GM18867 (cell line): ENCODE measurements around the gene PFKFB2.

Experiments used
- ATAC-seq: cut with Tn5 transposase; IDR thresholded peaks from one replicate; pipeline ENCODE4 v1.9.1; 2021; ENCODE audit warnings: mild to moderate bottlenecking, moderate library complexity; ENCODE audit not compliant: unreplicated experiment

The PFKFB2 gene

DNA sequence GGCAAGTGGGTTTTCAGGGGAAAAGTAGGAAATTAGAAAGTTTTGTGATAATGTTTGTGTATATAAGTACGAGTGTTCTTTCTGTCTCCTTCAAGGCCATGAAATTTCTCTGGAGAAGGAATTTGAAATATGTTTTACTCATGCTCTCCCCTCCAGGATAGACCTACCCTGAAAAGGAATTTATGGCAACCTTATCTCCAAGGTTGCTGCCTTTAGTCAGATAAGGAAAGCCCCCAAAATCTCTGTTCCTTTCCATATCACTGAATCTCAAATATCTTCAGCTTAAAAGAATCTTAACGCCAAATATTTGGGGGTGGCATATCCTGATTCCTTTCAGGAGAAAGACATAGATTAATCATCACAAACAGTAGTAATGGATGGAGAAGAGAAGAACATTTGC is 35.1 kb downstream of the PFKFB2 start:
- no peak for ATAC-seq

- no peak for ATAC-seq
Measured at GRCh38 chr1:207088701-207089626, 35.9 kb downstream of the PFKFB2 start, which contains the start of gene C4BPB. Gene C4BPB, plus strand, starts transcription at chr1:207088860. Its CDS starts 672 bp downstream, at chr1:207089532.

GRCh38 chr1:207089627-207090355 is 36.7 kb downstream of the PFKFB2 start:
- ATAC-seq, result no peak

GRCh38 chr1:207091200-207091908 is 38.3 kb downstream of the PFKFB2 start:
- peak; percentile 73 for ATAC-seq

GRCh38 chr1:207093944-207094343 is 40.9 kb downstream of the PFKFB2 start:
- ATAC-seq, result no peak

DNA sequence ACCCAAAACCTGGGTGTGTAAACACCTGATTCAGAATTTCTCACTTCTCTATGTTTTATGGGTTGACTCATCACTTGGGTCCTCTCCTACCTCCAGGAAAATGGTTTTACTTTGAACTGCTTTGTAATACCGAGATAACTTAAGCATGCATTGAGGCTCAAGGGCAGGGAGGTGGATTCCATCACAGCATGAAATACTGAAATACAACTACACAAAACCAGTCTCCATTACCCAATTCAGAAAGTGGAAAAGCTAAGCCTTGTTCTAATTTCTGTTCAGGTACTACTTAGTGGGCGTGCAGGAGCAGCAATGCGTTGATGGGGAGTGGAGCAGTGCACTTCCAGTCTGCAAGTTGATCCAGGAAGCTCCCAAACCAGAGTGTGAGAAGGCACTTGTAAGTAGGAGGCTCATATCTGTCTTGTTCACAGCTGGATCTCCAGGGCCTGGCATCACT is 44.8 kb downstream of the PFKFB2 start:
- peak; percentile 84 for ATAC-seq

DNA sequence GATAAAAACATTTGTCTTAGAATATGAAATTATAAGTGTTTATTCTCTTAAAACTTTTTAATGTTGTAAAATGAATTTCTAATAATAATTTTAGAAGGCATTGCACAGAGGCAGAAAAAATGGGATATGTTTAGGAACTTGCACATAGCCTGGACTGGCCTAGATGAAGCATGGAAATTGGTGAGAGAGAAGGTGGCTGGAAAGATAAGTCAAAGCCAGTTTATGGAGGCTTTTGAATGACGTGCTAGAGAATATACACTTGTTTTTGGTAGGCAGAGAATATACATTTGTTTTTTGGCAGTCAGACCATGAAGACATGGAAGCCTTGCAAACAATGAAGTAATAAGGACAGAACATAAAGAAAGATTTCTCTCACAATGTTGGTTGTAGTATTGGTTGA is 48.6 kb downstream of the PFKFB2 start:
- no peak for ATAC-seq

DNA sequence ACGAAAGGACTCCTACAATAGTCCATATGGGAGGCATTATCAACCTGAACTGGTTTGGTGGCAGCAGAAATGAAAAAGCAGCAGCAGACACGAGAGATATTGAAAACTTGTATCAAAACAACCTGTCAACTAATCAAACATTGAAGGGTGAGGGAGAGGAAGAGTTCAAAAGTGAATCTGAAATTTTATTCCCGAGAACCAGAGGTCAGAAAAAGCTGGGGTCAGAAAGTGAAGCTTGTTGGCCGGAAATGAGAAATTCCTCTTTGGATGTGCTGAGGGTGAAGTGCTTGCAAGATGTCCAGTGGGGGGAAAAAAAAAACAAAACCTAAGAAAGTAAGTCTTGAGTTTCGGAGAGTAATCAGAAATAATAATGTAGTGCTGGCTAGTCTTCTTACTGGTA is 49.1 kb downstream of the PFKFB2 start:
- no peak for ATAC-seq

DNA sequence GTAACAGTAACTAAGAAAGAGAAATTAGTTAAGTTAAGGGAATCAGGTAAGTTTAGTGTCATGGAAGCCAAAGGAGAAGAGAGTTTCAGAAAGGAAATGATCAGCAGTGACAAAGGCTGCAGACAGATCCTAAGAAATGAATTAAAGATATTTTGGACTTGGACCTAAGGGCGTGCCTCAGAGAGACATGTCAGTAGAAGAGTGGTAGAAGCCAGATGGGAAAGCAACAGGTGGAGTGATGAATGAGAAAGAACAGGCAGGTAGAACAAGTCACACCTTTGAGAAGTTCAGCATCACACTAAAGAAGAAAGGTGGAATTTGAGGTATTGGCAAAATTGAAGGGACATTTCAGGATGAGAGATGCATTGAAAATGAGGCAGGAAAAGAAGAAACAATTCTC is 49.6 kb downstream of the PFKFB2 start:
- ATAC-seq, result no peak

- ATAC-seq, result no peak
Measured at GRCh38 chr1:207103892-207104373, 50.9 kb downstream of the PFKFB2 start, which contains the start of gene C4BPA. Gene C4BPA, plus strand, starts transcription at chr1:207104233. Its CDS starts 8,793 bp downstream, at chr1:207113026.

GRCh38 chr1:207109004-207109403 is 55.9 kb downstream of the PFKFB2 start:
- ATAC-seq, result no peak

DNA sequence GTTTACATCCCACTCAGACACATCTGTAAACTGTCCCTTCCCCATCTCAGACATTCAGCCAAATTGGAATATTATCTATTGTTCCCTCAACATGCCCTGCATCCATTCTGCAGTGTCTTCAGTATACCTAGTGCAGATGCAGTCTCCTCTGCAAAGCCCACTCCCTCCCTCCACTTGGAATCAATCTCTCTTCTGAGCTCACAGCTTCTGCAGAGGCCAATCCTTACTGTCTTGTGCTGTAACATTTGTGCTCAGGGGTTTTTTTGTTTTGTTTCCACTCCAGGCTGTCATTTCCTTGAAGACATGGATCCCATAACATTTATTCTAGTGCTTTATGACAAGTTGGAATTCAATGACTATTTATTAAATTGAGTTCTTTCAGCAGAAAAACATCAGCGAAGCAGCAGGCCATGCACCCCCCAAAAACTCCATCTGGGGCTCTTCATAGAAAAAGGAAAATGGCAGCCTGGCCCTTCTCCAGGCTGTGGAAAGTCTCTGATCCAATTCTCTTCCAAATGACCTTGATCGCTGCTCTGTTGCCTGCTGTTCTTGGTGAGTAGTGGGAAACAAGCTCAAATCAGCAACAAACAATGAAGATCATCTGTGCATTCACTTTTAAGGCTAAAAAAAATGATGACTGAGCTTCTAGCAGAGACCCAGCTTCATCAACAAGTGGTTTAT is 59.7 kb downstream of the PFKFB2 start:
- ATAC-seq, result no peak

GRCh38 chr1:207115269-207115668 is 62.2 kb downstream of the PFKFB2 start:
- ATAC-seq, result no peak

GRCh38 chr1:207124389-207124788 is 71.3 kb downstream of the PFKFB2 start:
- no peak for ATAC-seq

DNA sequence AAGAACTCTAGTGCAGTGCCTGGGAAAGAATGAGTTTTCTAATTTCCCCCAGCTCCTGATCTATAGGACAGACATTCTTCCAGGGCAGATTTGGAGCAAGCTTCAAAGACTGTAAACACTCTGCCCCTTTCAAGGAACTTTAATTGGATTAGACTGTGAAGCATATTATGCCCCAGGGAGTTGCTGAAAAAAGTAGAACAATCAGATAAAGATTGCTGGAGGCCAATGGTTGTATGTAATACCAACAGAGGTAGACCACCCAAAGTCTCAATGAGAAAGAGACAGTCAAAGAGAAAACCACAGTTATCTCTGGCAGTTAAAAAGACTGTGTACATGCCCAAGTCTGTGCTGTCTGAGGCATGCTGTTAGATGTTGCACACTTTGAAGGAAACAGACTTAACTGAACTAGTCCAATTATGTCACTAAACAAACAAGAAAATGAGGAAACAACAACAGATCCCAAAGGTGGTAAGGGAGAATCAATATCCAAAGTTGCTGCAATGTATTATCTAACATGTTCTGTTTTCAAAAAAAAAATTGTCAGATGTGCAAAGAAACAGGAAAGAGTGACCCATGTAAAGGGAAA is 75.4 kb downstream of the PFKFB2 start:
- no peak for ATAC-seq

DNA sequence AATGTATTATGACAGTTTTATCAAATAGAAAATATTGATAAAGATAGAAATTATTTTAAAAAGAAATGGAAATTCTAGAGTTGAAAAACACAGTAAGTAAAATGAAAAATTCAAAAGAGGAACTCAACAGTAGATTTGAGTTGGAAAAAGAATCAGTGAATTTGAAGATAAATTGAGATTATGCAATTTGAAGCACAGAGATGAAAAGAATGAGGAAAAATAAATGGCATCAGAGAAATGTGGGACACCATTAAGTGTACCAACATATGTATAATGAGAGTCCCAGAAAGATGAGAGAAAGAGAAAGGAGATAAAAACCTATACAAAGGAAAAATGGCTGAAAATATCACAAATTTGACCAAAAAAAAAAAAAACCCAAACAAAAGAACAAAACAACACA is 76.0 kb downstream of the PFKFB2 start:
- no peak for ATAC-seq
